Measurements from ENCODE around the gene TACR1.

Gene TACR1

GRCh38 chr2:75042823-75043222, 156.5 kb downstream of the TACR1 start:
- no peak for DNase-seq

DNA sequence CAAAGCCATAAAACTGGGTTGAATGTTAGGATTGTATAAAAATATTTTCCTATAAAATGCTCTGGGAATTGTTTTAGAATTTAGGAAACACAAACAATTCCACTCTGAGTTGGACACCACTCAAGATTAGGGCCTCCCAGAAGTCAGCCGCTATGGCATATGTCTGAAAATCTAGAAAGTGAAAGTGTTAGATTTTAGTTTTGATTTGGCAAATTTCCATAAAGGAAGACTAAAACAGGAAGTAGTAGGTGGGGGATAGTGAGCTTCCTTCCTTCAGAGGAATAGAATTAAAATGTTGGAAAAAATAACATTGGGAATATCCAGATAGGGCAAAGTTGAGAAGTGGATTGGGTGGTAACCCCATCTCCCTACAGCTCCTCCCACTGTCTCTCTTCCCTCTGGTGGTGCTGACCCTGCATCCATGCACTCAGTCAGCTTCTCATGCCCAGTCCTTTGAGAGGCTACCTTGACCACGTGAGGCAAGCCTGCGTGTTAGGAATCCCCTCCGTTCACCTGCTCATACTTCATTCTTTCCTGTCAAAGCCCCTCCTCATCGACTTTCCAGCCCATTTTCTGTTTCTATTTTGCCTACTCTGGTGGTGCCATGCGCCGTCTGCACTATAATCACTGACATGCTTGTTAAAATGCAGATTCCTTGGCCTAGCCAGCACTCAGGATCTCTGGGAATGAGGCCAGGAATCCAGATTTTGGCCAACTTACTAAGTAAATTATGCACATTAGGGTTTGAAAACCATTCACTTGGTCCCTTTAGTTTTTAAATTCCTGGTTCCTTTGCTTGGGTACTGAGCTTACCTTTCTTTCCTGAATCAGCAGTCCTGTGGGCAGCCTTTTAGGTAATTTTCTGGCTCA, 157.4 kb downstream of the TACR1 start:
- no peak for DNase-seq

DNA sequence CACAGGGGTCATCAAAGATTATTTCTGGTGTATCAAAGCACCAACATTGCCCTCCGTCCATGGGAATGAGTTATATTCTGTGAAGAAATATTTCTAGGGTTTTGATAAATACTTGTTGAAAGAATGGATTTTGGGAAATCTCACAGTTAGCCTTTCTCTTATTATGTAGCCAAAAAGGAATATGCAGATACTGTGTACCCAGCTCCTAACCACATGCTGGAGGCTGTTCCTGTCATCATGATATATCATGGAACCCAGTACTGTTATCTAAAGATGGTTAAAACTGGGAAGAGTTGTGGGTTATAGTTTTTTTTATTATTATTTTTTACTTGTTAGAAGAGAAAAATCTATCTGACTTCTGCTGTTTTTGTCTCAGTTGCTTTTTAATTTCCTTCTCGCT, 158.1 kb downstream of the TACR1 start:
- no peak for DNase-seq

DNA sequence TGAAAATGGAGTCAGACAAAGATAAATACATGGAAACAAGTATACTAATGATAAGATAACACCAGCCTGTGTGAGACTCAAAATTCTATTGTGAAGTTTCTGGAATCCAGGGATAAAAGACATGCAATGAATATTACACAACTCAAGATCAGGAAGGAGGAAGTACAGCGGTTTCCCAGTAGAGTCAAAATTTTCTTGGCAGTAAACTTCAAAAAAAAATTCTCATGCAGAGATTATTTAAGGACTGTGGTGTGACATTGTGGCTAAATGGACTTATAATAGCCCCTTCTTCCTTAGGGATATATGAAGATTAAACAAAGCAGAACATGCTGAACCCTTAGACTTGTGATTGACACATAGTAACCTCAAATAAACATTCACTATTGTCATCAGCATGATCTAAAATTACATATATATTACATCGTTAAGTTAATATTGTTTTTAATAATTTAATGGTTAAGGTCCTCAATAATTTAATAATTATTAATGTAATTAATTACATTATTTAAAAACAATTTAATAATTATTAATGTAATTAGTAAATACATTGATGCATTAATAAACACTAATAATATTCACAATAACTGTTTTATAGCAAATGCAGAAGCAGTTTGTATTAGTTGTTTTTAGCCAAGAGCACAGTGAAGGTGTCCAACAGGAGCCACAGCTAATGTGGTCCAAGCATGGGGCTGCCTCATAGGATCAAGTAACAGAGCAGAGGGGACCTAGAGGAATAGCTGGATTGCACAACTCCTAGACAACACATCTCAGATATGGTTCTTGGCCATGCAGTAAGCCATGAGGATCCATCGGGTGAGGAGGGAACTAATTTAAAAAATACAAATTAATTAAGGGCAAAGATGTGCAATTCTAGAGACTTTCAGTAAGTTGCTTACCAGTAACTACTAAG, 163.6 kb downstream of the TACR1 start:
- DNase-seq = no peak

DNA sequence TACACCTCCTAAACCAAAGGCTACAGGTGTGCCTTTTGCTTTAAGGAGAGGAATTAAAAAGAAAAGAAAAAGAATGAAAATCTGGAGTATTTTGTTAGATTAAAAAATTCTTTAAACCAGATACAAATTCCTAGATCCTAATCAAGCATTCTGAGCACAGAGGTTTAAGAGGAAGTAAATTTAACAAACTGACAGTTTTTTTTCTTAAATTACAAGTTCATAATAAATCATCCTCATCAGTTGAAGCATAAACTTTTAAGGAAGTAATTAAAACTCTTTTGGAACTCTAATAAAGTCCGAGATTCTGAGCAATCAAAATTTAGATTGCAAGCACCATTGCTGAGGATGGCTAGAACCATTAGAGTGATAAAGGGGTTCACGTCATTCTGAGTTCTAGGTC, 165.8 kb downstream of the TACR1 start:
- DNase-seq = no peak

DNA sequence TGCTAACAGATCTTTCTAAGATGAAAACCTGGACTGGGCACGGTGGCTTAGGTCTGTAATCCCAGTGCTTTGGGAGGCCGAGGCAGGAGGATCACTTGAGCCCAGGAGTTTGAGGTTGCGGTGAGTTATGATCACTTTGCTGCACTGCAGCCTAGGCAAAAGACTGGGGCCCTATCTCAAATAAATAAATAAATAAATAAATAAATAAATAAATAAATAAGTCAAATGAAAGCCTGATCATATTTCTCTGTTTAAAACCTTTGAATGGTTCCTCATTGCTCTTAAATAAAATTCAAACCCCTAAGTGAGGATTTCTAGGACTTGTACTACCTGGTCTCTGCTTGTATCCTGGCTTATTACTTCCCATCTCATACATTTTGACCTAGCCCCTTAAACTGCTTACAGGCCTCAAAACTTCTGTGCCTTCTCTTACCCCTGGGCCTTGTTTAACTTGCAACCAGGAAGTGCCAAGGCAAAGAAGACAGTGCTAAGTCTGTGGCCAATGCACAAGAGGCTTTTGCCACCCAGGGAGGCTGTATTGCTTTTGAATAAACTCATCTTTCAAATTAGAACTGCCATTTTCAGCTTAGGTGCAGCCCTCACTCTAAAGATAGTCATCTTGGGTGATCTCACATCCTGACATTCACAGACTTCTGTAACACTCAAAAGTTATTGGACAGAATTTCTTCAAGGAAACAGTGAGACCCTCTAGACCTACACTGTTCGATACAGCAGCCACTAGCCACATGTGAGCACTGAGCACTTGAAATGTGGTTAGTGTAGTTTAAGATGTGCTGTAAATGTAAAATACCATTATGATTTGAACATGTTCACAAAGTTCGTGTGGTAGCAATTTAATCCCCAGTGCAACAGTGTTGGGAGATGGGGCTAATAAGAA, 167.2 kb downstream of the TACR1 start:
- DNase-seq = no peak

- no peak for DNase-seq
Observed at GRCh38 chr2:75031171-75031570, 168.1 kb downstream of the TACR1 start.

- no peak for DNase-seq
Observed at GRCh38 chr2:75030218-75031009, 168.9 kb downstream of the TACR1 start.

DNA sequence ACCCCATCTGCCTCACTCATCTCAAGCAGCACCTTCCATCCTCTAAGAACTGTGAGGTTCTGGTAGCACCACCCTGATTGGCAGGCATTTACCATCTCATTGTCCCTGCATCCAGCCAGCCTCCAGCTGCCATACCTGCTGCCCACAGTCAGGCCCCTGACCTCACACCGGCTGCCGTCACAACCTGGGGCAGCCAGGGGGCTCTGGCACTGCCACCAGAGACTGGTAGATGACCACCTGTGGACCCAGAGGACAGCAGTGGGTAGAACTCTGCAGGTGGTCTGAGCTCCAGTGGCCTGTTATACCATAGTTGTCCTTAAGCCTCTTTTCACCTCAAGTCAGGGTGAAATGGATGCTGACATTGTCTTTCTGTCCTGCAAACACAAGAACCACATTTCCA, 171.4 kb downstream of the TACR1 start:
- DNase-seq = no peak

GRCh38 chr2:75025633-75026380, 173.5 kb downstream of the TACR1 start:
- DNase-seq = no peak

GRCh38 chr2:75025216-75025615, 174.1 kb downstream of the TACR1 start:
- no peak for DNase-seq

- DNase-seq = no peak
Observed at GRCh38 chr2:75023666-75024455, 175.5 kb downstream of the TACR1 start.

- no peak for DNase-seq
Observed at GRCh38 chr2:75022516-75022915, 176.8 kb downstream of the TACR1 start.

- no peak for DNase-seq
Observed at GRCh38 chr2:75021672-75022071, 177.6 kb downstream of the TACR1 start.

- no peak for DNase-seq
Observed at GRCh38 chr2:75020476-75020875, 178.8 kb downstream of the TACR1 start.

- DNase-seq = no peak
Observed at GRCh38 chr2:75019790-75020189, 179.5 kb downstream of the TACR1 start.

DNA sequence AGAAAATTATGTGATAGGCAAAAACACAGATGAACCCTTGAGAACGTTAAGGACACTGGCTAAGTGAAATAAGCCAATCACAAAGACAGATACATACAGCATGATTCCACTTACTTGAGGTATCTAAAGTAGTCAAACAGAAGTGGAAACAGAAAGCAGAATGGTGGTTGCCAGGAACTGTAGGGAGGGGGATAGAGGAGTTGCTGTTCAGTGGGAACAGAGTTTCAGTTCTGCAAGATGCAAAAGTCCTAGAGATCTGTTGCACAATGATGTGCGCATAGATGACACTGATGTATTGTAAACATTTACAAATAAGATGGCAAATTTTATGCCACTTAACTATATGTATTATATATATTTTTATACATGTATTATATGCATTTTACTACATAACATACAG, 181.2 kb downstream of the TACR1 start:
- DNase-seq = no peak

GRCh38 chr2:75012080-75012479, 187.2 kb downstream of the TACR1 start:
- DNase-seq = no peak

DNA sequence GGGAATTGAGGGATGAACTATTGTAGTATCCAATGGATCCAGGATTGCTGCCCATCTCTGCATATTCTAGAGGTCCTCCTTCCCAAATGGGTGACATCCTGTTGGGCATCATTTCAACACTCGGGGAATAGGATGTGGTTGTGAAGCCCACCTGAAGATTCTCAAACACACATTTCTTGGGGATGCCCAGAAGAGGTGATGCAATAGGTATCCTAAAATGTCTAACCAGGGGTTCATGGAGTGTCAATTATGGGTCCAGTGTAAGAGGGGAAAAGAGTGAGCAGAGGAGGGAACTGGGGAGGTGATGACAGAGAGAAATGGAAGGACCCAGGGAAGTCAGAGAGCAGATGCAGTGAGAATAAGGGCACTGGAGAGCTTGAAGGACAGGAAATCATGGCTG, 188.7 kb downstream of the TACR1 start:
- no peak for DNase-seq

- no peak for DNase-seq
Observed at GRCh38 chr2:75007819-75008218, 191.5 kb downstream of the TACR1 start.

All from left hindlimb (tissue), 1 donor.